Bronchial epithelial cell (primary cell): ENCODE measurements around the gene TBX2. TPM values are rescaled to one million over a fixed set of nuclear protein-coding genes. Genes with fewer than 3 reads are reported as not detected.

Experiments used
- DNase-seq: peaks from one replicate; pipeline ENCODE4 v3.0.0-alpha.2; 2010; ENCODE audit warnings: low read depth
- FAIRE-seq: peaks from 2 replicates; lab custom pipeline; 2011; peaks lifted over from hg19 to GRCh38; lab: Jason Lieb, UNC
- H3K27me3 ChIP-seq: 2 replicates; pipeline ENCODE4 v1.5.1; 2011; ENCODE audit warnings: low read length; ENCODE audit not compliant: control insufficient read depth, insufficient read depth
- H3K36me3 ChIP-seq: 2 replicates; pipeline ENCODE4 v1.5.1; 2011; ENCODE audit warnings: low read length; ENCODE audit not compliant: control insufficient read depth, insufficient read depth
- H3K4me3 ChIP-seq: 2 replicates; pipeline ENCODE4 v1.5.1; 2011; ENCODE audit warnings: mild to moderate bottlenecking, low read depth, low read length, control low read depth
- total RNA-seq: library from RNA; depleted of rRNA; stranded (reverse); fragments of >200 nt; gene quantifications from 2 replicates; pipeline ENCODE4 v1.2.1, GENCODE V29; 2014
- TF ChIP-seq, protein P1 (sequence below): IDR thresholded peaks from 2 replicates; pipeline ENCODE4 v1.5.1; 2011; ENCODE audit warnings: mild to moderate bottlenecking, moderate library complexity, low read length, control low read depth, inconsistent platforms; ENCODE audit not compliant: insufficient read depth, severe bottlenecking

TBX2 gene
- total RNA-seq, 1 donor from 2014 or later: 0.26 TPM

DNA sequence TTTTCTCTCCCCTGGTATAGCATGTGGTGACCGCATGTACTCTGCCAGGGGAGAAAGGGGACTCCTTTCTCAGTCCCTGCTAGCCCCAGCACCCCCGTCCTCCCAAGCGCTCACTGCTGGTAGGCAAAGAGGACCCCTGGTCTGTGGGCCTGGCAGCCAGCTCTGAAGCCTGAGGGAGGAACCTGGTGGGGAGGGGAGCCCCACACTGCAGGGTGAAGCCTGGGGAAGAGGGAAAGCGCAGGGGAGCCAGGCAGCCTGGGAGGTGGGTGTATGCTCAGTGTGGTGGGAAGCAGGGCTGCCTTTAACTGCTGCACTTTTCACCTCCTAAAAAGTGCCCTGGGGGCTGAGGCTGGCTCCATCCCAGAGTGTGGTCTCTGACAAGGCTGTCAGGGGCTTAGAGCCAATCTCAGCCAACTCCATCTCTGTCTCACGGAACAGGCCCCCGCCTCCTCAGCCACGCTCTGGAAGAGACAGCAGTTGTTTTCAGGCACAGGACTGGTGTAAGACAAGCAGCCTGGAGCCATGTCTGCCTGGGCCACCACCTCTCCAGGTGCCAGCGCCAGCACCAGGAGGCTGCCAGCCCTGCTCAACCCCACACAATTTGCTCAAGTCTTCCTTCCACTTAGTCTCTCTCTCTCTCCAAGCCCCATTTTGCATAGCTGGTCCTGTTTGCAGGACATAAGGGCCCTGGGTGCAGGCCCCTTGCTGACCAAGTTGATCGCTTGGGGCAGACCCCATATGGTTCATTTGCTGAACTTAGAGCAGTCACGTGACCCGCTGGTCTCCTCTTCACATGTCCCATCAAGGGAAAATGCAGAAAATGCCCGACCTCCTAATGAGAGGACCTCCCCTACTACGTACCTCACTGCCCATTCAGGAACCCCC lies 14.7 kb upstream of the TBX2 start:
- no peaks in the 10 kb centered on the region for H3K27me3 ChIP-seq
- no peak overlapping the region for H3K4me3 ChIP-seq
- FAIRE-seq: peak; percentile 7
- H3K36me3 ChIP-seq: no peaks in the 10 kb centered on the region
- TF ChIP-seq, protein P1, sequence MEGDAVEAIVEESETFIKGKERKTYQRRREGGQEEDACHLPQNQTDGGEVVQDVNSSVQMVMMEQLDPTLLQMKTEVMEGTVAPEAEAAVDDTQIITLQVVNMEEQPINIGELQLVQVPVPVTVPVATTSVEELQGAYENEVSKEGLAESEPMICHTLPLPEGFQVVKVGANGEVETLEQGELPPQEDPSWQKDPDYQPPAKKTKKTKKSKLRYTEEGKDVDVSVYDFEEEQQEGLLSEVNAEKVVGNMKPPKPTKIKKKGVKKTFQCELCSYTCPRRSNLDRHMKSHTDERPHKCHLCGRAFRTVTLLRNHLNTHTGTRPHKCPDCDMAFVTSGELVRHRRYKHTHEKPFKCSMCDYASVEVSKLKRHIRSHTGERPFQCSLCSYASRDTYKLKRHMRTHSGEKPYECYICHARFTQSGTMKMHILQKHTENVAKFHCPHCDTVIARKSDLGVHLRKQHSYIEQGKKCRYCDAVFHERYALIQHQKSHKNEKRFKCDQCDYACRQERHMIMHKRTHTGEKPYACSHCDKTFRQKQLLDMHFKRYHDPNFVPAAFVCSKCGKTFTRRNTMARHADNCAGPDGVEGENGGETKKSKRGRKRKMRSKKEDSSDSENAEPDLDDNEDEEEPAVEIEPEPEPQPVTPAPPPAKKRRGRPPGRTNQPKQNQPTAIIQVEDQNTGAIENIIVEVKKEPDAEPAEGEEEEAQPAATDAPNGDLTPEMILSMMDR: no peak
- no peak for DNase-seq

DNA sequence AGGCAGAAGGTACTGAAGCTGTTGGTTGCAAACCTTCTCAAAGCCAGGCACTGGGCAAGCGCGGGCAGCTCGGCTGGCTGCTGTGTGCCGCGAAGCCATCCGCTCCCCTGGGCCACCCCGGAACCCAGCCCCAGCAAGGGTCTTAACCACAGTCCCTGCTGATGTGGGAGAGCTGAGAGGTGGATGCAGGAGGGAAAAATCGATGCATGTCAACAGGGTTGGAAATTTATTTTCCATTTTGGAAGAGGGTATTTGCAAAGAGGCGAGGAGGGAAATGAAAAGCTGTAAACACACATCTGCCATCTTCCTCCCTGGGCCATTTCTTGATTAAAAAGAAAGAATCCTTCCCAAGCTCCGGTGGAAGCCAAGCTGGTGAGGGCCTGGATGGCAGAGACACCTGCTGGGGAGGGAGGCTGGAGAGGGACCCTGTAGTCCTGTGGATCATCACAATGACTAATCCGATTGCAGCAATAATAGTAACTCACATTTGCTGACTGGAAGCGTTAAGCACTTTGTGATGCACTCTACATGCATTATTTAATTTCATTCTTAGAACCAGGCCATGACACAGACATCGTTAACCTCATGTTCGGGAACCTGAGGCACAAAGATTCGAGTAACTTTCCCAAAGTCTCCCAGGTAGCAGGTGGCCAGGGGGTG lies 13.9 kb upstream of the TBX2 start:
- H3K36me3 ChIP-seq: no peaks in the 10 kb centered on the region
- no peaks in the 10 kb centered on the region for H3K27me3 ChIP-seq
- TF ChIP-seq, protein P1: no peak
- FAIRE-seq: no peak
- DNase-seq: peak; percentile 15
- H3K4me3 ChIP-seq: no peak overlapping the region

DNA sequence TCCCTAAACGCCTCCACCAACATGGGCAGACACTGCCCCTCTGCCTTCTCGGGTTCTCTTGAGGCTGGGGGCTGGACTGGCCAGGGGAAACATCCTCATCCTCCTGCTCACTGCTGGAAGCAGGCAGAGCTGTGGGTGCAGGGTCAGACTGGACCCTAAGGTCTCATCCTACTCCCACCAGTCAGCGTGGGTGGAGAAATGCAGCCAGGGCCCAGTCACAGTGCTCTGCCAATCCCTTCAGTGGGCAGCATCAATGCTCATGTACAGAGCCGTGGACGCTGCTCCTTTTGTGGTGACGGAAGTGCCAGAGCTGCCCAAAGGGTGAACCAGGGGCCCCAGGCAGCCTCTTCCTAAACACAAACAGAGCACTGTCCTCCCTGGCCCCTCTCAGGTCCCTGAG lies 13.4 kb upstream of the TBX2 start:
- DNase-seq (no peak), FAIRE-seq (no peak)
- Histone ChIP-seq H3K36me3 (no peaks in the 10 kb centered on the region), H3K4me3 (no peak overlapping the region), H3K27me3 (no peaks in the 10 kb centered on the region)
- TF ChIP-seq, protein P1: no peak

DNA sequence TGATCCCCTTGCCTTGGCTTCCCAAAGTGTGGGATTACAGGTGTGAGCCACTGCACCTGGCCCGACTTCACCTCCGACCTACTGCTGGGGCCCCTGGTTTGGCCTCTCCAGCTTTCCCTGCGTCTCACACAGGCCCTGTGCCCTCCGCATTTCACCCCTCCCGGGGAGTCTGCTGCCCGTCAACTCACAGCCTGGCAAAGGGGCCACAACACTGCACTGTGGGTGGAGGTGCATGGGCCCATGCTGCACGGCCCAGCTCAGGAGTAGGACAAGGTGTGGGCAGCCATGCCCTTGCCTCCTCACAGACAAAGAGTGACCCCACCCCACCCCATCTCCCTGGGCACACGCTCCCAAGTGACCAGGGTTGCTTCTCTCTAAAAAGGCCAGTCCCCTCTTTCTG lies 12.6 kb upstream of the TBX2 start:
- TF ChIP-seq, protein P1: no peak
- Histone ChIP-seq H3K27me3 (no peaks in the 10 kb centered on the region), H3K4me3 (no peak overlapping the region), H3K36me3 (no peaks in the 10 kb centered on the region)
- DNase-seq: no peak
- FAIRE-seq: no peak

DNA sequence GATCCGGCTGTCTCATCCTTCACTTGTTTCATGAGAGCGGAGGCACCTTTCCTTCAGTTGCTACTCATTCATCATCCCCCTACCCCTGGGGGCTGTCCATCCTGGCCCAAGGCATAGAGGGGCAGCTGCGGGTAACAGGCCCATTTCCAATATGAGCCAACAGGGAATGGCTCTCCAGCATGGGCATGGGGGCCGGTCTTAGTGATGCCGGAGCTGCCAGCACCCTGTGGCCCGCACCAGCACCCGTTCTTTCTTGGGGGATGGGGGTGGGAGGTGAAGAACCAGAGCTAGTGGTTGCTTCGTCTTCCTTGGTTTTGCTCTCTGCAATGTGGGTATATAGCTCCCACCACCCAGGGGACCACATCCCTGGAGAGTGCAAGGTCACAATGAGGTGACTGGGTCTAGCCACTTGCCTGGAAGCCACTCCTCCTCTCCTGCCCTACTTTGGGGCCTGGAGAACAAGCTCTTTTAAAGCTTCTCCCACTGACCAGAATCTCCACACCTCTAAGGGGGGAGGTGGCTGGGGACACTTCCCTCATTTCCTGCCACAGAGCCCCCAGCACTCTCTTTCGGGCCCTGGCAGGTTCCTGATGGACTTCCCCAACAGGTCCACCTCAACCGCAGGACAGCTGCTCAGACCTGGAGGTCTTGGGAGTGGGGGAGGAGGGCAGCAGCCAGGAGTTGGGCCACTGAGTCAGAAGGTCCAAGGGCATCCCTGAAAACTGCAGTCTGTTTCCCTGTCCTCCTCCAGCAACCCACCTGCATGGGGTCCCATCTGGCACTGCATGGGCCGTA lies 11.9 kb upstream of the TBX2 start:
- DNase-seq: no peak
- no peak overlapping the region for H3K4me3 ChIP-seq
- no peaks in the 10 kb centered on the region for H3K36me3 ChIP-seq
- FAIRE-seq: no peak
- TF ChIP-seq, protein P1: no peak
- no peaks in the 10 kb centered on the region for H3K27me3 ChIP-seq
